Fibroblast of pulmonary artery (primary cell): ENCODE data around the gene LTBP2.

Source experiments
- DNase-seq: peaks from one replicate; pipeline ENCODE4 v3.0.0-alpha.2; 2010; ENCODE audit warnings: low read depth
- H3K4me3 ChIP-seq: replicated peaks from 2 replicates; pipeline ENCODE4 v1.5.1; 2011; ENCODE audit warnings: low read depth, mild to moderate bottlenecking, control low read depth, low read length, moderate library complexity
- TF ChIP-seq, protein P1 (sequence below): IDR thresholded peaks from 2 replicates; pipeline ENCODE4 v1.5.1; 2011; ENCODE audit warnings: mild to moderate bottlenecking, control low read depth, low read length, inconsistent platforms; ENCODE audit errors: missing control alignments

The LTBP2 gene

DNA sequence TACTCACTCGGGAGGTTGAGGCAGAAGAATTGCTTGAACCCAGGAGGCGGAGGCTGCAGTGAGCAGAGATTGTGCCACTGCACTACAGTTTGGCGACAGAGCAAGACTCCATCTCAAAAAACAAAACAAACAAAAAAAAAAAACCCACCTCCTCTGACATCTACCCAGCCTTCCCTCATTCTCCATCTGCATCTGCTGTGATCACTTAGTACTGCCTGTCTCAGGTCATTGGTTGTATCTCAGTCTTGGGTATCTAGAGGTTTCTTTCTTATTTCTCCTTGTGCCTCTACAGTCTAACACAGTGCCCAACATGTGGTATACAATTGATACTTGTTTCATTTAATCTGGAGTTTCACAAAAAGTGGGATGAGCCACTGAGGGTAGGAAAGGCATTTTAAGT, 5.3 kb downstream of the LTBP2 start:
- no peak overlapping the region for H3K4me3 ChIP-seq
- TF ChIP-seq, protein P1, sequence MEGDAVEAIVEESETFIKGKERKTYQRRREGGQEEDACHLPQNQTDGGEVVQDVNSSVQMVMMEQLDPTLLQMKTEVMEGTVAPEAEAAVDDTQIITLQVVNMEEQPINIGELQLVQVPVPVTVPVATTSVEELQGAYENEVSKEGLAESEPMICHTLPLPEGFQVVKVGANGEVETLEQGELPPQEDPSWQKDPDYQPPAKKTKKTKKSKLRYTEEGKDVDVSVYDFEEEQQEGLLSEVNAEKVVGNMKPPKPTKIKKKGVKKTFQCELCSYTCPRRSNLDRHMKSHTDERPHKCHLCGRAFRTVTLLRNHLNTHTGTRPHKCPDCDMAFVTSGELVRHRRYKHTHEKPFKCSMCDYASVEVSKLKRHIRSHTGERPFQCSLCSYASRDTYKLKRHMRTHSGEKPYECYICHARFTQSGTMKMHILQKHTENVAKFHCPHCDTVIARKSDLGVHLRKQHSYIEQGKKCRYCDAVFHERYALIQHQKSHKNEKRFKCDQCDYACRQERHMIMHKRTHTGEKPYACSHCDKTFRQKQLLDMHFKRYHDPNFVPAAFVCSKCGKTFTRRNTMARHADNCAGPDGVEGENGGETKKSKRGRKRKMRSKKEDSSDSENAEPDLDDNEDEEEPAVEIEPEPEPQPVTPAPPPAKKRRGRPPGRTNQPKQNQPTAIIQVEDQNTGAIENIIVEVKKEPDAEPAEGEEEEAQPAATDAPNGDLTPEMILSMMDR: no peak
- DNase-seq: no peak

DNA sequence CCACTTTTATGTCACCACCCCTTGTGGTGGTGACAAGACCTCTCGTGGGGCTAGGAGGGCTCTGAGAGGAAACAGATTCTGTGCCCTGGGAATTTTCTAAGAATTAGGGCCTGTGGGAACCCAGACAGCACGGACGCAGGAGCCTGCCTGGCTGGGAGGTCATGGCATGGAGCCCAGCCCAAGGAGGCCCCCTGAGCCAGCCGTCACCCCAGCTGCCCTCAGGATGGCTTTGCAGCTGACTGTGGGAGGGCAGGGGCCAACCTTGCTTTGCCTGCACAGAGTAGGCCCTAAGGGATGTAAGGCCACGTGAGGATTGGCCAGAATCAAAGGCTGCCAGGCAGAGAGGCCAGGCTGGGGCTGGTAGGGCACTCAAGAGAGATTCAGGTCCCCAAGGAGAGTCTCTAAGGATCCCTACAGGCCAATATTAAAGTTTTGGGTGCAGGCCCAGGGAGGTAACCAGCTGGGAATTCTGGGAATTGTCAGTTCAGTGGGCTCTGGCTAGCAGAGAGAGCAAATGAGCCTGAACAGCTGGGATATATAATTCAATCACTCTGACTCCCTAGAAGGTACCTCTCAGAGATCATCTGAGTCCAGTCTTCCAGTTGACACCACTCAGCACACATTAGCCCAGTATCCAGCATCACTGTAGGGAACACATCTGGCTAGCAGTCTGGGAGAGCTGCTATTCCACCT, 6.4 kb downstream of the LTBP2 start:
- TF ChIP-seq, protein P1: no peak
- H3K4me3 ChIP-seq: no peak overlapping the region
- no peak for DNase-seq

DNA sequence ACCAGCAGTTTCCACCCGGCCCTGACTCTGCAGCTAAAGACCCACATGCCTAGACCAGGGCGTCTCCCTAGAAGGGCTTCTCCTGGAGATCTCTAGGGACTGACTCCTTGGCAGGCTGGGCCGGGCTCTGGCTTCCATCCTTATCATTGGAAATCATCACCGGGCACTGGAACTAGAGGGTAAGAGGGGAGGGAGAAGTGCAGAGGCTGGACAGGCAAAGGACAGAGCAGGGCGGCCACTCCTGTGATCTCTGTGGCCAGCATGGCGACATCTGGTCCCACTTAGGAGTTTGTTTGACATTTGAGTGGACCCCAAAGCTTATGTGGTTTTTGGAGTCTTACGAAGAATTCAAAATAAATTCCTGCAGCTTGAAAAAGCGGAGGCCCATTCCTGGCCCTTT, 7.1 kb downstream of the LTBP2 start:
- no peak for DNase-seq
- H3K4me3 ChIP-seq: no peak overlapping the region
- TF ChIP-seq, protein P1: no peak

DNA sequence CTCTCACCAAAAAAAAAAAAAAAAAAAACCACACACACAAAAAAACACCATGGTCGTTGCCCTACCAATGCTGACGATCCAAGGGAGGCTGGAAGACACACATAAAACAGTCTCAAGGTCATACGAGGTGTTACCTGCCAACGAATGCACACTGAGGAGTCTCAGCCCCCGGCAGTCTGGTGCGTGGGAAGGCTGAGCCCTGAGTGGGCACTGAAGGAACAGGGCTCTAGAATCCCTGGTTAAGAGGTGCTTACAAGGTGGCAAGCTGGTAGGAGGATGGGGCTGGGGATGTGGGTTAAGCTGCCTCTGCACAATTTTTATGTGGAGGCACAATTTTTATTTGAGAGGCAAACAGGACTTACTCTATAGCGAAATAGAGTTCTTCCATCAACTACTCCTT, 7.9 kb downstream of the LTBP2 start:
- no peak for DNase-seq
- H3K4me3 ChIP-seq: no peak overlapping the region
- TF ChIP-seq, protein P1: no peak

DNA sequence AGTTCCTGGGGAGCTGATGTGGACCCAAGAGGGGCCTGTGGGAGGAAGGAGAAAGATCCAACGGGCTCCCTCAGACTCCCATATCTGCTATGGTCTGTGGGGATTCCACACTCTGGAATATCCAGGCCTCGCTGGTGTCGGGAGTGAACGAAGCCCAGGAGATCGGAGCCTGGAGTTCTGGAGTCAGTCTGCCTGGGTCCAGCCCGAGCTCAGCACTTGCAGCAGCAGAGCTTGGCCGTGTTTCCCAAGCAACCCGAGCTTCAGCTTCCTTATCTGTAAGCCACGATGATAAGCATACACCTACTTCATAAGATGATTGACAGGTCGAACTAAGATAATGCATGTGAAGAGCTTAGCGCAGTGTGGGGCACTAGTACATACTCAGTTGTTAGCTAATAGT, 10.1 kb downstream of the LTBP2 start:
- TF ChIP-seq, protein P1: no peak
- no peak for DNase-seq
- no peak overlapping the region for H3K4me3 ChIP-seq

GRCh38 chr14:74599946-74600345, 12.1 kb downstream of the LTBP2 start:
- no peak for DNase-seq
- H3K4me3 ChIP-seq: no peak overlapping the region
- TF ChIP-seq, protein P1: no peak

DNA sequence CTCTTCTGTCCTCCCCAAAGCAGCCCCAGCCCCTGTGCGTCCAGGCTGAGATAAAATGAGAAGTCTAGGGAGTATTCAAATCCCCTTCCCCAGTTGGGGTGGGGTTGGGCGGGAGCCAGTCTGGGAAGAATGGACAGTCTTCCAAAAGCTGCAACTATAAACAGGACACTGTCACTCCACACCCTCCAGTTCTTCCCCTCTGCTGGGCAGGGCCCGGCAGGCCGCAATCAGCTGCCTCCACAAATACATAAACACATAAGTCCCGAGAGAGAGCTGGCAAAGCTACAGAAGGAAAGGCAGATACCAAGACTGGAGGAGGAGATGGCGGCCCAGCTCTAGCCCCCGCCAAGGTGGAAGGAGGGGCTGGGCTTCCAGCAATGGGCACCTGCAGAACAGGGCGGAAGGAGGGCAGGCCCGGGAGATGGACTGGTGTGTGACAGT, 12.7 kb downstream of the LTBP2 start:
- TF ChIP-seq, protein P1: no peak
- DNase-seq: peak; percentile 57
- H3K4me3 ChIP-seq: no peak overlapping the region
